C4-2B (cell line): ENCODE results near the gene FUOM.

Experiments used
- ZFX ChIP-seq: fragments of 450-650 bp; IDR thresholded peaks from 2 replicates; pipeline ENCODE4 v1.6.1; 2017
- TF ChIP-seq, protein P1 (sequence below): fragments of 450-650 bp; conservative IDR thresholded peaks from 2 replicates; pipeline ENCODE4 v1.5.1; 2017; ENCODE audit warnings: mild to moderate bottlenecking

DNA sequence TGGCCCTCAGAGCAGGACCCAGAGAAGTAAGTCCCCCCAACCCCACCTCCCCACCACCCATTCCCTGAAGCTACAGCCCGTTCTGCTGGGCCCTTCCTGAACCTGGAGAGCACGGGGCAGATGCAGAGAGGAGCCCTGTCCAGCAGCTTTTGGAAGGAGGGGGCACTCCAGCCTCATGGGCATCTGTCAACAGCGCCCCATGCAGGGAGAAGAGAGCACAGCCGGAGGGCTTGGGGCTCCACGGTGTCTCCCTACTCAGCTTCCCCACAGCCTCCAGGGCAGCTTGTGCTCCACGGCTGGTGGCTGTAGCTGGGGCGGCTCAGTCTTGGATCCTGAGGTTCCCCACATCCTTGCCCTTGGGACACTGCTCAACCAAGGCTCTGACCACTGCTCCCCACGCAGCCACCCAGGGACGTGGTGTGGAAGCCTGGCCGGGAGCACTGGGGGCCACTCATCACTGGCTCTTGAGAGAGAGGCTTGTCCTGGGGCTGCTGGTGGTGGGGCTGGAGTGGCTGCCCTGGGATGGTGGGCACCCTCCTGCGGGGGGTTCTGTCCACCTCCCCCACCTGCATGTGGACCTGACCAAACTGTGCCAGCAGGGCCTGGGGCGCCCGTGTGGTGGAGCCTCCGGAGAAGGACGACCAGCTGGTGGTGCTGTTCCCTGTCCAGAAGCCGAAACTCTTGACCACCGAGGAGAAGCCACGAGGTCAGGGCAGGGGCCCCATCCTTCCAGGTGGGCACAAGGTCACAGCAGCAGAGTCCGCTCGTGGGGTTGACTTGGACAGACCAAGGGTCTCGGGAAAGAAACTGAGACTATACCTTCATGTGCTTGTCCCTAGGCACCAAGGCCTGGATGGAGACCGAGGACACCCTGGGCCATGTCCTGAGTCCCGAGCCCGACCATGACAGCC lies 6.2 kb downstream of the FUOM start:
- TF ChIP-seq, protein P1, sequence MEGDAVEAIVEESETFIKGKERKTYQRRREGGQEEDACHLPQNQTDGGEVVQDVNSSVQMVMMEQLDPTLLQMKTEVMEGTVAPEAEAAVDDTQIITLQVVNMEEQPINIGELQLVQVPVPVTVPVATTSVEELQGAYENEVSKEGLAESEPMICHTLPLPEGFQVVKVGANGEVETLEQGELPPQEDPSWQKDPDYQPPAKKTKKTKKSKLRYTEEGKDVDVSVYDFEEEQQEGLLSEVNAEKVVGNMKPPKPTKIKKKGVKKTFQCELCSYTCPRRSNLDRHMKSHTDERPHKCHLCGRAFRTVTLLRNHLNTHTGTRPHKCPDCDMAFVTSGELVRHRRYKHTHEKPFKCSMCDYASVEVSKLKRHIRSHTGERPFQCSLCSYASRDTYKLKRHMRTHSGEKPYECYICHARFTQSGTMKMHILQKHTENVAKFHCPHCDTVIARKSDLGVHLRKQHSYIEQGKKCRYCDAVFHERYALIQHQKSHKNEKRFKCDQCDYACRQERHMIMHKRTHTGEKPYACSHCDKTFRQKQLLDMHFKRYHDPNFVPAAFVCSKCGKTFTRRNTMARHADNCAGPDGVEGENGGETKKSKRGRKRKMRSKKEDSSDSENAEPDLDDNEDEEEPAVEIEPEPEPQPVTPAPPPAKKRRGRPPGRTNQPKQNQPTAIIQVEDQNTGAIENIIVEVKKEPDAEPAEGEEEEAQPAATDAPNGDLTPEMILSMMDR, result no peak
- no peak for TF ChIP-seq ZFX
